Immature natural killer cell (primary cell): ENCODE measurements around the gene COL4A3. TPM values are rescaled to one million over a fixed set of nuclear protein-coding genes. Genes with fewer than 3 reads are reported as not detected.
A peak's percentile ranks its signal among the peaks of the same experiment; 100 is the strongest.

ENCODE experiments used
- DNase-seq, 3 donors: peaks; one replicate each; pipeline ENCODE4 v3.0.0; 2022; ENCODE audit warnings: mixed read lengths in 1 of 3
- H3K27ac Mint-ChIP-seq, 6 donors: one replicate each; pipeline ENCODE4 v1.8.0; 2020; ENCODE audit warnings: mixed read lengths in 6 of 6, mild to moderate bottlenecking in 5 of 6, inconsistent platforms in 4 of 6, moderate library complexity in 3 of 6
- H3K27me3 Mint-ChIP-seq, 3 donors: one replicate each; pipeline ENCODE4 v1.8.0; 2020 to 2021; ENCODE audit warnings: low read depth in 3 of 3, mild to moderate bottlenecking in 3 of 3, mixed read lengths in 3 of 3, moderate library complexity in 3 of 3, inconsistent platforms in 1 of 3
- H3K36me3 Mint-ChIP-seq, 3 donors: one replicate each; pipeline ENCODE4 v1.8.0; 2020; ENCODE audit warnings: mixed read lengths in 3 of 3, inconsistent platforms in 2 of 3, mild to moderate bottlenecking in 2 of 3
- H3K4me1 Mint-ChIP-seq, 2 donors: one replicate each; pipeline ENCODE4 v1.8.0; 2020; ENCODE audit warnings: inconsistent platforms in 2 of 2, mild to moderate bottlenecking in 2 of 2, mixed read lengths in 2 of 2, moderate library complexity in 1 of 2
- H3K4me3 Mint-ChIP-seq, 5 donors: one replicate each; pipeline ENCODE4 v1.8.0; 2020; ENCODE audit warnings: mild to moderate bottlenecking in 5 of 5, mixed read lengths in 5 of 5, inconsistent platforms in 3 of 5, moderate library complexity in 3 of 5
- H3K9me3 Mint-ChIP-seq, 6 donors: one replicate each; pipeline ENCODE4 v1.8.0; 2020; ENCODE audit warnings: mild to moderate bottlenecking in 6 of 6, mixed read lengths in 6 of 6, inconsistent platforms in 4 of 6, moderate library complexity in 3 of 6
- polyA plus RNA-seq, 3 donors: library from polyadenylated mRNA; unstranded; fragments of 300-500 nt; fragmentation: Illumina TruSeq; gene quantifications; one replicate each; pipeline ENCODE4 v1.2.3, GENCODE V29; 2021

COL4A3 gene
- polyA plus RNA-seq, 3 donors from 2014 or later, result 0.10 TPM; not detected in 2

GRCh38 chr2:227238238-227239237 lies 74.1 kb downstream of the COL4A3 start:
- peaks cover 0 to 7% (median 1%) of the 10 kb centered on the region in 3 donors for H3K27me3 Mint-ChIP-seq
- peak; percentile 27 to 39 (median 30) for DNase-seq
- H3K4me1 Mint-ChIP-seq, result no peaks in the 10 kb centered on the region
- no peak overlapping the region for H3K27ac Mint-ChIP-seq
- no peak overlapping the region for H3K4me3 Mint-ChIP-seq
- H3K36me3 Mint-ChIP-seq, result no peaks in the 10 kb centered on the region
- H3K9me3 Mint-ChIP-seq, result no peaks in the 10 kb centered on the region

GRCh38 chr2:227241005-227241404 lies 76.6 kb downstream of the COL4A3 start:
- H3K4me3 Mint-ChIP-seq, result no peak overlapping the region
- H3K4me1 Mint-ChIP-seq, result no peaks in the 10 kb centered on the region
- no peak for DNase-seq
- H3K9me3 Mint-ChIP-seq, result no peaks in the 10 kb centered on the region
- H3K36me3 Mint-ChIP-seq, result no peaks in the 10 kb centered on the region
- peaks cover 0 to 4% (median 1%) of the 10 kb centered on the region in 3 donors for H3K27me3 Mint-ChIP-seq
- no peak overlapping the region for H3K27ac Mint-ChIP-seq

GRCh38 chr2:227248876-227249275 lies 84.5 kb downstream of the COL4A3 start:
- H3K4me3 Mint-ChIP-seq, result no peak overlapping the region
- H3K27ac Mint-ChIP-seq, result no peak overlapping the region
- DNase-seq, result no peak

GRCh38 chr2:227252831-227253230 lies 88.4 kb downstream of the COL4A3 start:
- Mint-ChIP-seq H3K4me3 (no peak overlapping the region), H3K4me1 (no peaks in the 10 kb centered on the region), H3K9me3 (peaks cover 0 to 2% (median 0%) of the 10 kb centered on the region in 6 donors), H3K36me3 (peaks cover 0 to 4% (median 4%) of the 10 kb centered on the region in 3 donors), H3K27ac (no peak overlapping the region), H3K27me3 (peaks cover 0 to 4% (median 2%) of the 10 kb centered on the region in 3 donors)
- DNase-seq, result no peak

More at GRCh38 chr2:227248876-227249275, 84.5 kb downstream of the COL4A3 start:
- Mint-ChIP-seq H3K27me3 (peaks cover 2 to 4% (median 2%) of the 10 kb centered on the region in 3 donors), H3K4me1 (no peaks in the 10 kb centered on the region), H3K36me3 (peaks cover 0 to 4% (median 0%) of the 10 kb centered on the region in 3 donors), H3K9me3 (peaks cover 0 to 2% (median 0%) of the 10 kb centered on the region in 6 donors)

GRCh38 chr2:227256605-227257004 lies 92.2 kb downstream of the COL4A3 start:
- Mint-ChIP-seq H3K27me3 (no peaks in the 10 kb centered on the region), H3K4me3 (no peak overlapping the region), H3K9me3 (no peaks in the 10 kb centered on the region), H3K36me3 (peaks cover 0 to 4% (median 0%) of the 10 kb centered on the region in 3 donors), H3K27ac (no peak overlapping the region), H3K4me1 (no peaks in the 10 kb centered on the region)
- DNase-seq, result no peak

GRCh38 chr2:227257820-227258219 lies 93.4 kb downstream of the COL4A3 start:
- H3K9me3 Mint-ChIP-seq, result no peaks in the 10 kb centered on the region
- no peak overlapping the region for H3K27ac Mint-ChIP-seq
- H3K4me1 Mint-ChIP-seq, result no peaks in the 10 kb centered on the region
- H3K4me3 Mint-ChIP-seq, result no peak overlapping the region
- no peak for DNase-seq
- no peaks in the 10 kb centered on the region for H3K27me3 Mint-ChIP-seq
- H3K36me3 Mint-ChIP-seq, result peaks cover 0 to 4% (median 0%) of the 10 kb centered on the region in 3 donors

- H3K27ac Mint-ChIP-seq, result no peak overlapping the region
- H3K27me3 Mint-ChIP-seq, result peaks cover 0 to 2% (median 0%) of the 10 kb centered on the region in 3 donors
- H3K4me1 Mint-ChIP-seq, result no peaks in the 10 kb centered on the region
These were observed 95.6 kb downstream of the COL4A3 start for GRCh38 chr2:227260041-227260440.

GRCh38 chr2:227267410-227268115 lies 103.1 kb downstream of the COL4A3 start:
- Mint-ChIP-seq H3K9me3 (no peaks in the 10 kb centered on the region), H3K4me3 (no peak overlapping the region), H3K36me3 (peaks cover 0 to 3% (median 0%) of the 10 kb centered on the region in 3 donors), H3K27me3 (peaks cover 0 to 2% (median 1%) of the 10 kb centered on the region in 3 donors), H3K4me1 (no peaks in the 10 kb centered on the region), H3K27ac (no peak overlapping the region)
- DNase-seq, result no peak

More at GRCh38 chr2:227260041-227260440, 95.6 kb downstream of the COL4A3 start:
- H3K4me3 Mint-ChIP-seq, result no peak overlapping the region
- DNase-seq, result no peak
- peaks cover 0 to under 1% (median 0%) of the 10 kb centered on the region in 3 donors for H3K36me3 Mint-ChIP-seq
- H3K9me3 Mint-ChIP-seq, result no peaks in the 10 kb centered on the region

GRCh38 chr2:227280895-227281294 lies 116.5 kb downstream of the COL4A3 start:
- no peak for DNase-seq
- Mint-ChIP-seq H3K36me3 (peaks cover 0 to 3% (median 0%) of the 10 kb centered on the region in 3 donors), H3K4me1 (no peaks in the 10 kb centered on the region), H3K9me3 (no peaks in the 10 kb centered on the region), H3K4me3 (no peak overlapping the region), H3K27ac (no peak overlapping the region), H3K27me3 (peaks cover 0 to 3% (median 0%) of the 10 kb centered on the region in 3 donors)

GRCh38 chr2:227285741-227286236 lies 121.4 kb downstream of the COL4A3 start:
- no peak for DNase-seq
- Mint-ChIP-seq H3K9me3 (no peaks in the 10 kb centered on the region), H3K4me1 (no peaks in the 10 kb centered on the region), H3K27ac (no peak overlapping the region), H3K27me3 (no peaks in the 10 kb centered on the region), H3K36me3 (peaks cover 0 to 3% (median 0%) of the 10 kb centered on the region in 3 donors), H3K4me3 (no peak overlapping the region)

- H3K4me1 Mint-ChIP-seq, result no peaks in the 10 kb centered on the region
- H3K4me3 Mint-ChIP-seq, result no peak overlapping the region
- no peaks in the 10 kb centered on the region for H3K9me3 Mint-ChIP-seq
- H3K27me3 Mint-ChIP-seq, result no peaks in the 10 kb centered on the region
- H3K36me3 Mint-ChIP-seq, result peaks cover 0 to 3% (median 0%) of the 10 kb centered on the region in 3 donors
- H3K27ac Mint-ChIP-seq, result no peak overlapping the region
- DNase-seq, result no peak
These were observed 123.3 kb downstream of the COL4A3 start for GRCh38 chr2:227287771-227288170.

- Mint-ChIP-seq H3K36me3 (no peaks in the 10 kb centered on the region), H3K27me3 (no peaks in the 10 kb centered on the region), H3K4me1 (no peaks in the 10 kb centered on the region), H3K9me3 (no peaks in the 10 kb centered on the region), H3K4me3 (no peak overlapping the region), H3K27ac (no peak overlapping the region)
- DNase-seq, result no peak
These were observed 127.9 kb downstream of the COL4A3 start for GRCh38 chr2:227292314-227292713.

GRCh38 chr2:227293531-227293930 lies 129.1 kb downstream of the COL4A3 start:
- no peak for DNase-seq
- Mint-ChIP-seq H3K36me3 (no peaks in the 10 kb centered on the region), H3K4me3 (no peak overlapping the region), H3K4me1 (no peaks in the 10 kb centered on the region), H3K27ac (no peak overlapping the region), H3K9me3 (no peaks in the 10 kb centered on the region), H3K27me3 (no peaks in the 10 kb centered on the region)

- Mint-ChIP-seq H3K27ac (no peak overlapping the region), H3K4me3 (no peak overlapping the region), H3K9me3 (no peaks in the 10 kb centered on the region), H3K4me1 (no peaks in the 10 kb centered on the region), H3K27me3 (peaks cover 0 to 2% (median 0%) of the 10 kb centered on the region in 3 donors), H3K36me3 (no peaks in the 10 kb centered on the region)
- DNase-seq, result no peak
These were observed 131.4 kb downstream of the COL4A3 start for GRCh38 chr2:227295806-227296205.
